Stimulated activated CD4-positive, alpha-beta T cell treated with anti-CD3 and anti-CD28 coated beads, Interleukin-15, amount 100 ng/mL, for 1 hour (primary cell): ENCODE results near the gene ACSF3.
A peak's percentile ranks its signal among the peaks of the same experiment; 100 is the strongest.

Source experiments
- DNase-seq, 2 donors: peaks; one replicate each; pipeline ENCODE4 v3.0.0-alpha.2; 2020; ENCODE audit warnings: low read depth in 1 of 2, low spot score in 1 of 2

The ACSF3 gene

DNA sequence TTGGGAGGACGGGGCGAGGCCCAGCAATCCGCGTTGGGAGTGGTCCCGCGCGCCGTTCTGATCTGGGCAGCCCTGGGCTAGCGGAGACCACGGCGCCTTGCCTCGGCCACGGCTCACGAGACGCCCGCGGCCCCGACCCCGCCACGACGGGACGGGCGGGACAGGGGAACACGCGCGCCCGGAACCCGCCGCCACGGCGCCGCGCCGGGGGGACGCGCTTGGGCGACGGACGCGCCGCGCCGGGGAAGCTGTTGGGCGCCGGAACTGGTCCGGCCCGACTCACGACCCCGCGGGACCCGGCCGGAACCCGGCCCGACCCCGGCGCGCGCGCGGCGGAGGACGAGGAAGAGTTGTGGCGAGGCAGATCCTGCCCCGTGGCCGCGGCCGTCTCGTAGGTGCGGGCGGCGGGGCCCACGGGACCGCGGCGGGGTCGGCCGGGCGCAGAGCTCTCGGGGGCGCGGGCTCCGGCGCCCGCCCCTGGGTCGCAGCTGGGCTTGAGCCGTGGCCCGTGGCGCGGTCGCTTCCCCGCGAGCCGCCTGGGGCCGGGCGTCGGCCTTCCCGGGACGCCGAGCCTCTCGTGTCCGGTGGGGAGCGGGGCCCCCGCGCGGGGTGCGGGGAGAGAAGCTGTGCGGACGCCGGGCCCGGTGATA, at the start of gene ACSF3:
ACSF3 (plus strand) TSS at position 251 of the 650 bp plus-strand sequence. CDS start 6,830 bp downstream, outside the sequence.
- peak; percentile 47 to 68 for DNase-seq

DNA sequence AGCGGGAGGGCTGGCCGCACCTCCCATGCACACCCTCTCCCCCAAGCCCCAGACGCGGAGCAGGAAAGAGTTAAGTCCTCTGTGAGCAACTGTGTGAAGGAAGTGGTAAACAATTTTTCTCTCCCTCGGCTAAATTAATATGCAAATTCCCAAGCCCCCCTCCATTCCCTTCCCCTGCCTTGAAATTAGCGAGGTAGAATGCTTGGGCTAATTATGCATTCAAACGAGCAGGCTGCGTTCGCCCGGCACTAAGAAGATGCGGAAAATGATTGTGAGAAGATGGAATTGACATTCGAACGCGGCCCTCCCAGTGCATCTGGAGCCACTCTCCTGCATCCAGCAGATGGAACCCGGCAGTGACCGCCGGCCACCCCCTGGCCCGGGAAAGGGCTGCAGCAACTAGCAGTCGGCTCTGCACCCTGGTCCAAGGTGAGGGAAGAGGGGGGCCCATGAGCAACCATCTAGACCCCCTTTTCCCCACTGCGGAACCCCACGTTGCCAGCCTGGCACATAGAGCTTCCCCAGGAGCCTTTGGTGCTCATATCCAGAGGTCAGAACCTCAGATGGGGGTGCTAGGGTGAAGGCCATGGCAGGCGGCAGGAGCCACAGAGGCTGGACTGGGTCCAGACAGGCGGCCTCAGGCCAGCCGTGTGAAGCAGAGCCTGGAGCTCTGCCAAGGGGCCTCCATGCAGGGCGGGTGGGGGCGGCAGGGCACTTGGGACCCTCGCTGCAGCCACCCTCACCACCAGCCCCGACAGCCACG, 49.1 kb upstream of the ACSF3 start:
- no peak for DNase-seq

GRCh38 chr16:89045181-89045815, 48.4 kb upstream of the ACSF3 start:
- DNase-seq, result no peak

- DNase-seq, result no peak
Measured at GRCh38 chr16:89045881-89046280, 47.8 kb upstream of the ACSF3 start.

- DNase-seq, result no peak
Measured at GRCh38 chr16:89046491-89046890, 47.2 kb upstream of the ACSF3 start.

DNA sequence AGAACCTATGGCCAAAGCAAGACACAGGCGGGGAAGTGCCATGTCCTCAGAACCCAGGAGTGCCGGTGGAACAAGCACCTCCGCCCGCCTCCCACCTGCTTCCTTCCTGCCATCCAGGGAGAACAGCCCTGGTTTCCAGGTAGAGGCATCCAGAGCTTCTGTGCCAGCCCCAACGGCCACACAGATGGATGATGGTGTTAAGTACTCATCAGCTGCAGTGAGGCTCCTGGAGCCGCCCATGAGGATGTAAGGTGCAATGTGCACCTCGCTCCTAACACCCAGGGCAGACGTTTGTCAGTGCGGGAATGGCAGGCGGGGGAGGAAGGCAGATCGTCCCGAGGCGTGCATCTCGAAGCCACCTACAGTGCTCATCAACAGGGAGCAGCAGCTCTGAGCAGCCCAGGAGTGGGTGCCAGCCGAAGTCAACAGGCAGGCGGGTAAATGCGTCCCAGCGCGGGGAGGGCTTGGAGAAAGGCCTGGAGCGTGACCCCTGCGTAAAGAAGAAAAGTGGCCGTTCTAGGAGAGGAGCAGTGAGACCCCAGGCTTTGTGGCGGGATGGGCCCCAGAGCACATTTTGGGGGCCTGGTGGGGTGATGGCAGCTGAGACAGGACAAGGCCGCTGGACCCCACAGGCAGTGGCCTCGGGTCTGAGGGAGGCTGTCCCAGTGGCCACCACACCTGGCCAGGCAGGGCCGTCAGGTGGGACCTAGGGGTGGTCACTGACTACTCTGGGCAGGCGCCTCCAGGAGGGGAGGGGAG, 46.1 kb upstream of the ACSF3 start:
- DNase-seq, result no peak

DNA sequence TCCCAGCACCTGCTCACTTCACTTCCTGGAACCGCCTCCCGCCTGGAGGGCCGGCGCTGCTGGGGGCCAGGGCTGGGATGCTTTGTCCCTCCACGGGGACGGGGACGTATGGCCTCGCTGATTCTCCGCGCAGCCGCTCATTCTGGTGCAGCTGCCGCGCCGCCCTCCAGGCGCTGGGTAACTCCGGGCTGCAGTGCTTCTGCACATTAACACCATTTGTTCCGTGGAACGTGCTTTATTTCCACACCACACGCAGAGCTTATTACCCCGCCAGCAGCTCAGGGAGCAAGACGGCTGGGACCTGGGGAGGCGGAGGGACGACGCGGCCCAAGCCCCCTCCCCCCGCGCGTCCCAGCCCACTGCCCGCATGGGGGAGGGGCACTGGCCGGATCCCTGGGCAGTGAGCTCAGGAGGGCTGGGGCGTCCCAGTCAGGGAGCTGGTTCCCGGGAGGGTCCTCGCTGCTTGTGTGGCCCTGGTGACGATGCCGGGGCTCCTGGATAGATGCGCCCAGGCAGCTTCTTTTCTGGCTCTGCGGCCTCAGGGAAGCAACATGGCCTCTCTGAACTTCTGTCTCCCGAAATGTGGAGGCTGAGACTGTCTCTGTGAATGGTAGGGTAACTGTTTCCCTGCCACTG, 45.4 kb upstream of the ACSF3 start:
- DNase-seq, result no peak

GRCh38 chr16:89048871-89049422, 44.7 kb upstream of the ACSF3 start:
- DNase-seq, result no peak

- DNase-seq, result no peak
Measured at GRCh38 chr16:89049484-89050118, 44.1 kb upstream of the ACSF3 start.

- no peak for DNase-seq
Measured at GRCh38 chr16:89050119-89050867, 43.4 kb upstream of the ACSF3 start.

- DNase-seq, result no peak
Measured at GRCh38 chr16:89050868-89051311, 42.8 kb upstream of the ACSF3 start.

GRCh38 chr16:89051521-89052166, 42.0 kb upstream of the ACSF3 start:
- DNase-seq, result no peak

DNA sequence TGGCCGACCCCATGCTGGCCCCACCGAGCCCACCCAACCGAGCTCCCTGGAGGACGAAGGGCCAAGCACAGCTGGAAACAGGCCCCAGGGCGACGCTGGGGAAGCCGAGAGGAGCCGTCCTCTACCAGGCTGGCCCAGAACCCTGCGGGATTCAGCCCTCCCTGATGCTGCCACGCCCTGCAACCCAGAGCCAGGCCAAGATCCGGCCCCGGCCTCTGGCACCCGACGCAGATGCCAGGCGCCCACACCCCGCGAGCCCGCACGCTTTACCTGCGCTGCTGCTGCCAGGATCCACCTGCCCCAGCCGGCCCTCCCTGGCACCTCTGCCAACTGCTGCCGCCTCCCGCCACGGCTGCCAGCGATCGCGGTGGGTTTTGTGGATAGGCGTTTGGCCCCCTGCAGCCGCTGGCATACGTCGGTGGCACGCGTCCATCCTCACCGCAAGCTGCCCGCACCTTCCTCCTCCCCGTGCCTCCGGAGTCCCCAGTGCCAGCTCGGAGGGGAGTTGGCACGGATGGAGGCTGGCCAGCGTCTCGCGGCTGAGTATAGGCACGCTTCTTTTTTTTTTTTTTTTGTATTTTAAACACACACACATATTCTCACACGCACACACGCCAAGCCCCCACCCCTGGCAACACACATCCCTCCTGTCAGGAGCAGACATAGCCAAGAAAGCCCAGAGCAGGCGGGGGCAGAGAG, 41.3 kb upstream of the ACSF3 start:
- no peak for DNase-seq

GRCh38 chr16:89052890-89053724, 40.5 kb upstream of the ACSF3 start:
- no peak for DNase-seq

DNA sequence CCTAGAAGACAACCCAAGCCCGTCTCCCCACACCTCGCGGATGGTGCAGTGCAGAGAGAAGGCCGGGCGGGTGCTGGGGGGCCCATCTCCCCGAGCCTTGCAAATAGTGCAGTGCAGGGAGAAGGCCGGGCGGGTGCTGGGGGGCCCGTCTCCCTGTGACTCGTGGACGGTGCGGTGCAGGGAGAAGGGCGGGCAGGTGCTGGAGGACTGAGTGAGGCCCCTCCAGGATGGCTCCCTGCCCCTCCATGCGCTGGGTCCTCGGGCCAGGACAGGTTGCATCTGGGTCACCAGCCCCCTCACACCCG, 40.0 kb upstream of the ACSF3 start:
- DNase-seq, result no peak

DNA sequence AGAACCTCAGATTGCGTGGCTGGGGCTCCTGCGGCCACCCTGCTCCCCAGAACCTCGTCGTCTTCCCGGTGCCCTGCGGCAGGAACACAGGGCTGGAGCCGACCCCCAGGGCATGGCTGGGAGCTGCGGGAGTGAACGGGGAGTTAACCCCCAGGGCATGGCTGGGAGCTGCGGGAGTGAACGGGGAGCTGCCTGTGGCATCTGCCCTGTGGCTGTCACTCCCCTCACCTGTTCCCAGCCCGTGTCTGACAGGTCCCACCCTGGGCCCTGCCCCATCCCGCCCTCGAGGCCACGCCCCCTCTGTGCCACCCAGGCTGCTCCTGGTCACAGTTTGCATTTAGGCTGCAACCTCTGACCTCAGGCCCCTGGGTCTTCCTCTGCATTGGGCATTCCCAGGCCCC, 39.4 kb upstream of the ACSF3 start:
- DNase-seq, result no peak

- DNase-seq, result no peak
Measured at GRCh38 chr16:89054714-89055113, 38.9 kb upstream of the ACSF3 start.

DNA sequence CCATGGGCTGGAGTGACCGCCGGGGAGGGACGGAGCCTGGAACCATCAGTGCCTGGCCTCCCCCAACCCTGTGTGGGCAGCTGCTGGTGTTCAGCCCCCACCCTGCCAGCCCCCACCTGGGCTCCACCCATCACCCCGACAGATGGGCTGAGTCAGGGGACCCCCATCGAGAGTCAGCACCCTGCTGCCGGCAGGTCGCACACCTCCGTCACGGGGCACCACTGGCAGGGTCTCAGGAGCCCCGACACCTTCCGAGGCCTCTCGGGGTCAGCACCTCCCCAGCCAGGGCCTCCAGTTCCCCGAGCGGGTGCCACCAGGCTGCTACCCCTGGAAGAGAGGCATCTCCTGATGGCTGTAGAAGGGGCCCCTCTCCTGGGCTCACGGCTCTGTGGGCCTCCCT, 38.3 kb upstream of the ACSF3 start:
- DNase-seq, result no peak
